ENCODE data around the gene ECHS1.

Gene ECHS1

GRCh38 chr10:133356549-133357284, 16.4 kb downstream of the ECHS1 start:
- DNase-seq: no peak

- no peak for DNase-seq
Observed at GRCh38 chr10:133355991-133356390, 17.2 kb downstream of the ECHS1 start.

GRCh38 chr10:133355266-133355665, 17.9 kb downstream of the ECHS1 start:
- DNase-seq: no peak

- no peak for DNase-seq
Observed at GRCh38 chr10:133354672-133355240, 18.4 kb downstream of the ECHS1 start.

GRCh38 chr10:133353988-133354605, 19.1 kb downstream of the ECHS1 start:
- DNase-seq: no peak

GRCh38 chr10:133353202-133353959, 19.8 kb downstream of the ECHS1 start:
- no peak for DNase-seq

- DNase-seq: no peak
Observed at GRCh38 chr10:133351408-133352318, 21.5 kb downstream of the ECHS1 start.

GRCh38 chr10:133350950-133351329, 22.2 kb downstream of the ECHS1 start:
- DNase-seq: no peak

GRCh38 chr10:133350283-133350949, 22.7 kb downstream of the ECHS1 start:
- no peak for DNase-seq

GRCh38 chr10:133349577-133350011, 23.6 kb downstream of the ECHS1 start:
- no peak for DNase-seq

GRCh38 chr10:133349160-133349568, 24.0 kb downstream of the ECHS1 start:
- DNase-seq: no peak

- DNase-seq: no peak
Observed at GRCh38 chr10:133347710-133348517, 25.2 kb downstream of the ECHS1 start.

GRCh38 chr10:133346413-133346812, 26.7 kb downstream of the ECHS1 start:
- DNase-seq: no peak

- DNase-seq: no peak
Observed at GRCh38 chr10:133344236-133344635, 28.9 kb downstream of the ECHS1 start.

GRCh38 chr10:133343558-133343957, 29.6 kb downstream of the ECHS1 start:
- no peak for DNase-seq

GRCh38 chr10:133342942-133343341, 30.2 kb downstream of the ECHS1 start:
- DNase-seq: no peak

- no peak for DNase-seq
Observed at GRCh38 chr10:133341983-133342382, 31.2 kb downstream of the ECHS1 start.

- no peak for DNase-seq
Observed at GRCh38 chr10:133339708-133340380, 33.3 kb downstream of the ECHS1 start.

GRCh38 chr10:133338080-133339071, 34.8 kb downstream of the ECHS1 start:
- no peak for DNase-seq

Data from NCI-H1105 (cell line).